Measurements from ENCODE around the gene FRAS1.
"Not testable (repeated sequence)": the region's sequence is repeated elsewhere in the genome, so short reads cannot be mapped to it uniquely, and the experiment has no call there.

FRAS1 gene

DNA sequence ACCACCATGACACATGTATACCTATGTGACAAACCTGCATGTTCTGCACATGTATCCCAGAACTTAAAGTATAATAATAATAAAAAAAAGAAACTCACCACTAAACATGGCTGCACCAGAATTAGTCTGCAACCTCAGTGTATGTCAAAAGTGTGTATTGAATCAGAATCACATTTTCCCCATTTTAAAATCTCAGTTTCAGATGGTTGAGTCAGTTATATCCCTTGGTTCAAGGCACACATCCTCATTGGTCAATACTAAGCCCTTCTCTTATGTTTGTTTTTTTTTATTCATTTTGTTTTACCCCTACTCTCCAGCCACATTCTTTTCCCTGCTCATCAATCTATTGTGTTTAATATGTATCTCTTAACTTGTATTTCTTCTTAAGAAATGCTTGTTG, 436.6 kb downstream of the FRAS1 start:
- H3K4me1 ChIP-seq (ENCODE audit: control insufficient read depth in 1 of 2, insufficient read depth in 1 of 2, low read depth in 1 of 2, low read length in 1 of 2) = no peaks in the 10 kb centered on the region
- TF ChIP-seq, protein P1, sequence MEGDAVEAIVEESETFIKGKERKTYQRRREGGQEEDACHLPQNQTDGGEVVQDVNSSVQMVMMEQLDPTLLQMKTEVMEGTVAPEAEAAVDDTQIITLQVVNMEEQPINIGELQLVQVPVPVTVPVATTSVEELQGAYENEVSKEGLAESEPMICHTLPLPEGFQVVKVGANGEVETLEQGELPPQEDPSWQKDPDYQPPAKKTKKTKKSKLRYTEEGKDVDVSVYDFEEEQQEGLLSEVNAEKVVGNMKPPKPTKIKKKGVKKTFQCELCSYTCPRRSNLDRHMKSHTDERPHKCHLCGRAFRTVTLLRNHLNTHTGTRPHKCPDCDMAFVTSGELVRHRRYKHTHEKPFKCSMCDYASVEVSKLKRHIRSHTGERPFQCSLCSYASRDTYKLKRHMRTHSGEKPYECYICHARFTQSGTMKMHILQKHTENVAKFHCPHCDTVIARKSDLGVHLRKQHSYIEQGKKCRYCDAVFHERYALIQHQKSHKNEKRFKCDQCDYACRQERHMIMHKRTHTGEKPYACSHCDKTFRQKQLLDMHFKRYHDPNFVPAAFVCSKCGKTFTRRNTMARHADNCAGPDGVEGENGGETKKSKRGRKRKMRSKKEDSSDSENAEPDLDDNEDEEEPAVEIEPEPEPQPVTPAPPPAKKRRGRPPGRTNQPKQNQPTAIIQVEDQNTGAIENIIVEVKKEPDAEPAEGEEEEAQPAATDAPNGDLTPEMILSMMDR (IDR thresholded peaks at IDR 0.05) = no peak

DNA sequence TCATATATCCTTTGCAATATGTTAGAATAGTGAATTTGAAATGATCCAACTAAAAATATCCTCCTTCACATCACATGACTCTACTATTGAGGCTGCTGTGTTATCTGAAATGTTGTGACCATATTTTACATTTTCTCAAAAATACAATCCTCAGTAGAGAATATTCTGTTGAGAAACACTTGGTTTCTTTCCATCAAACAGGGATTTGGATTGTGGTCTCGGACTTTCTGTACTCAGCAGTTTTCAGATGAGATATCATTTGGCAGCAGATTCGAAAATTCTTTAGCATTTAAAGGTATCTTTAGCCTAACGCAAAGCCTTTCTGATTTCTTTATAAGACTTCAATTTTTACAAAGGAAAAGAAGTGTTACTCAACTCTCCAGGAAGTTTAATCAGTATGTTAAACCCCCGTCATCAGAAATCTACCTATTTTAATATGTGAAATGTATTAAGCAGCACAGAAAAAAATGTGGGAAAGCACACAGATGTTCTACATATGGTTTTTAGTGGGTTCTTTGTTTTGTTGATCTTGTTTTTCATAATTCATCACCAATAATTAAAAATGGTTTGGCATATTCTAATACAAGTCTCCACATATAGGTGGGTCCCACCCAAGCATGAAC, 439.0 kb downstream of the FRAS1 start:
- Histone ChIP-seq H3K9me3 (no peaks in the 10 kb centered on the region), H3K36me3 (no peaks in the 10 kb centered on the region), H3K27ac (no peak overlapping the region), H3K4me3 (ENCODE audit: low read depth in 1 of 2, low read length in 1 of 2) (no peak overlapping the region), H3K4me1 (ENCODE audit: control insufficient read depth in 1 of 2, insufficient read depth in 1 of 2, low read depth in 1 of 2, low read length in 1 of 2) (no peaks in the 10 kb centered on the region), H3K27me3 (no peaks in the 10 kb centered on the region)
- TF ChIP-seq, protein P1 (IDR thresholded peaks at IDR 0.05) = no peak

More for the DNA sequence above, 436.6 kb downstream of the FRAS1 start:
- Histone ChIP-seq H3K4me3 (ENCODE audit: low read depth in 1 of 2, low read length in 1 of 2) (no peak overlapping the region), H3K27ac (no peak overlapping the region), H3K36me3 (no peaks in the 10 kb centered on the region), H3K9me3 (no peaks in the 10 kb centered on the region), H3K27me3 (no peaks in the 10 kb centered on the region)

DNA sequence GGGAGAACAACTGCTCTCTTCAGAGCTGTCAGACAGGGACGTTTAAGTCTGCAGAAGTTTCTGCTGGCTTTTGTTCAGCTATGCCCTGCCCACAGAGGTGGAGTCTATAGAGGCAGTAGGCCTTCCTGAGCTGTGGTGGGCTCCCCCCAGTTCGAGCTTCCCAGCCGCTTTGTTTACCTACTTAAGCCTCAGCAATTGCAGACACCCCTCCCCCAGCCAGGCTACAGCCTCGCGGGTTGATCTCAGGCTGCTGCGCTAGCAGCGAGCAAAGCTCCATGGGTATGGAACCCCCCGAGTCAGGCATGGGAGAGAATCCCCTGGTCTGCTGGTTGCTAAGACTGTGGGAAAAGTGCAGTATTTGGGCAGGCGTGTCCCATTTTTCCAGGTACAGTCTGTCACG, 449.1 kb downstream of the FRAS1 start:
- H3K4me3 ChIP-seq (ENCODE audit: low read depth in 1 of 2, low read length in 1 of 2); H3K27ac ChIP-seq; H3K27me3 ChIP-seq; H3K36me3 ChIP-seq; H3K4me1 ChIP-seq (ENCODE audit: control insufficient read depth in 1 of 2, insufficient read depth in 1 of 2, low read depth in 1 of 2, low read length in 1 of 2); H3K9me3 ChIP-seq: not testable (repeated sequence)

DNA sequence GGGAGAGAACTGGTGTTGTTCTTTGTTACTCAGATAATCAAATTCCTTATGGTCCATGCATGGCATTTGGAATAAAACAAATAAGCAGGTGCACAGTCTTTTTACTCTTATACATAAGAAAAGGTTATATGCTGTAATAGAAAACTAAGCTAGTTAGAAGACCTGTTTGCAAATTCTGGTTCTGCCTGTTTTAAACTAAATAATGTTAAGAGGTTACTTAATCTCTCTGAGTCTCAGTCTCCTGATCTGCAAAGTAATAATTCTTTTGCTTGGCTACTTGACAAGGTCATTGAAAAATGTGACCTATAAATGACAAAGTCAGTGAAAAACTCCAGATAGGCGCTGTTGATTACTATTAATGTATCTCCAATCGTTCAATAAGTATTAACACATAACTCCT, 451.9 kb downstream of the FRAS1 start:
- no peak overlapping the region for H3K4me3 ChIP-seq (ENCODE audit: low read depth in 1 of 2, low read length in 1 of 2)
- no peaks in the 10 kb centered on the region for H3K27me3 ChIP-seq
- TF ChIP-seq, protein P1 (IDR thresholded peaks at IDR 0.05) = no peak
- no peaks in the 10 kb centered on the region for H3K36me3 ChIP-seq
- no peak overlapping the region for H3K27ac ChIP-seq
- H3K9me3 ChIP-seq = no peaks in the 10 kb centered on the region
- no peaks in the 10 kb centered on the region for H3K4me1 ChIP-seq (ENCODE audit: control insufficient read depth in 1 of 2, insufficient read depth in 1 of 2, low read depth in 1 of 2, low read length in 1 of 2)

DNA sequence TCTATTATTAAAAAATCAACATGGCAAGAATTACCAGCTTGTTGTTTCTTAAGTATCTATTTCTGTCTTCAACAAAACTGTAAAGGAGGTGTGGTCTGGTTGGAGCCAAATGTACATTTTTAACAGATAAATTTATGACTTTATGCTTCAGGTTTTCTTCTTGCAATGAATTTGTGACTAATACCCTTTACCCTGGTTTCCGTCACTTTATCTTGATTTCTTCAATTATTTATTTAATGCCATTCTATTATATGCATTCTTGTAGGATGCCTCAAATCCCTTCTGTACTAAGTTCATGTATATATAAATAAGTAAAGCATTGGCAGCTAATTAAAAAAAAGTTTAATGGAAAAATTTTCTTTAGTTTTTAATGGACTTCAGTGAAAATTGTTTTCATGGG, 453.0 kb downstream of the FRAS1 start:
- Histone ChIP-seq H3K27ac (no peak overlapping the region), H3K4me3 (ENCODE audit: low read depth in 1 of 2, low read length in 1 of 2) (no peak overlapping the region), H3K9me3 (no peaks in the 10 kb centered on the region), H3K27me3 (no peaks in the 10 kb centered on the region), H3K36me3 (no peaks in the 10 kb centered on the region), H3K4me1 (ENCODE audit: control insufficient read depth in 1 of 2, insufficient read depth in 1 of 2, low read depth in 1 of 2, low read length in 1 of 2) (no peaks in the 10 kb centered on the region)
- TF ChIP-seq, protein P1 (IDR thresholded peaks at IDR 0.05) = no peak

DNA sequence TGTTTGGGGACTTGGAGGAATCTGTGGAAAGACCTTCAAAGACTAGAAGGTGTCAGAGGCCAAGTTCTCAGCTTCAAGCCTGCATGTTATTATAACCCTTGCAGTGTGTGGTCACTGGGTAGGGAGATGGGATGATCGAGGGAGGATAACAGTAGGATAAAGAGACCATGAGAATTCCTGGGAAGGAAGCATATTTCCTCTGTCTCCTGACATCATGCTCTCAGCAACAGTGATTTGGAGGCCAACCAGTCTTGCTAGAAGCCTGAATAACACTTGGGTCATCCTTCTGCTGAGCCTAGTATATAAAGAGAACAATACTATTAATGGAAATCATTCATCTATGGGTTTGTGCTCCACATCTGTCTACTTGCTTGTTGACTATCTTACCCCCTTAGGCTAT, 453.6 kb downstream of the FRAS1 start:
- TF ChIP-seq, protein P1 (IDR thresholded peaks at IDR 0.05) = no peak

More for the DNA sequence above, 453.6 kb downstream of the FRAS1 start:
- H3K4me3 ChIP-seq (ENCODE audit: low read depth in 1 of 2, low read length in 1 of 2) = no peak overlapping the region
- H3K9me3 ChIP-seq = no peaks in the 10 kb centered on the region
- H3K27ac ChIP-seq = no peak overlapping the region
- no peaks in the 10 kb centered on the region for H3K4me1 ChIP-seq (ENCODE audit: control insufficient read depth in 1 of 2, insufficient read depth in 1 of 2, low read depth in 1 of 2, low read length in 1 of 2)
- H3K27me3 ChIP-seq = no peaks in the 10 kb centered on the region
- no peaks in the 10 kb centered on the region for H3K36me3 ChIP-seq
